ENCODE data around the gene WDR62. TPM values are rescaled to one million over a fixed set of nuclear protein-coding genes. Genes with fewer than 3 reads are reported as not detected.

Gene WDR62
- total RNA-seq, 1 experiment from 2014 or later = 30.0 TPM

DNA sequence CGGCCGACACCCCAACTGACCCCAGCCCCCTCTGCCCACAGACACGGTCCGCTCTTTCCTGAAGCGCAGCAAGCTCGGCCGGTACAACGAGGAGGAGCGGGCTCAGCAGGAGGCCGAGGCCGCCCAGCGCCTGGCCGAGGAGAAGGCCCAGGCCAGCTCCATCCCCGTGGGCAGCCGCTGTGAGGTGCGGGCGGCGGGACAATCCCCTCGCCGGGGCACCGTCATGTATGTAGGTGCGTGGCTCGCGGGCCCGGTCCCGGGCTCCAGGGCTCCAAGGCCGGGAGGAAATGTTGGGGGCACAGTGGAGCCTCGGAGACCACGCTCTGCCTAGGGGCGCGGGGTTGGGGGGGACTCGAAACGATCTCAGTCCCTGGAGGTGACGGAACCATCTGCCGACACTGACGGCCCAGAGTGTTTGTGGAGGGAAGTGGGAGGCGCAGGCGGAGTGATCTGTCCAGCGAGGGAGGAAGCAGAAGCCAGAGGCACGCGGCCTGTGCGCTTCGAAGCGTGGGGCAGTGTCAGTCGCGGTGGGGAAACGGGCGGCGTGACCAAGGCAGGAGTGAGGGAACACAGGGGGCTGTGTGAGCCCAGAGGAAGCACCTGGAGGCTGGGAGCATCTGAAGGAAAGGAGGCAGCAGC is 66.9 kb downstream of the WDR62 start:
- H3K56ac ChIP-seq (ENCODE audit: insufficient read length, low read depth, low read length) = no peak overlapping the region

More for the DNA sequence above, 66.9 kb downstream of the WDR62 start:
- H3K4ac ChIP-seq (ENCODE audit: low read depth, low read length) = no peak overlapping the region
- H2AFZ ChIP-seq (ENCODE audit: low read length) = no peak overlapping the region
- H3K18ac ChIP-seq (ENCODE audit: insufficient read length, low read depth, low read length) = no peak overlapping the region
- H4K91ac ChIP-seq (ENCODE audit: insufficient read length, low read depth, low read length) = no peak overlapping the region
- no peak overlapping the region for H4K8ac ChIP-seq (replicated peaks; ENCODE audit: insufficient read length, low read depth, low read length)
- Mint-ChIP-seq H3K27me3 (ENCODE audit: low read depth) (no peaks in the 10 kb centered on the region; the same call in 1 of the 2 replicates), H3K27ac (peak overlapping the region in 1 of 3 experiments; percentile 67; a peak in 4 of 7 replicates), H3K9me3 (no peaks in the 10 kb centered on the region), H3K4me1 (peaks cover 7 to 20% of the 10 kb centered on the region in 2 experiments), H3K36me3 (ENCODE audit: insufficient read depth in 1 of 3, low read depth in 3 of 3) (peaks cover 42 to 77% (median 72%) of the 10 kb centered on the region in 3 experiments; a peak in 6 of 7 replicates), H3K4me3 (no peak overlapping the region)
- H2BK20ac ChIP-seq (ENCODE audit: low read depth, low read length, poor library complexity, severe bottlenecking) = no peak overlapping the region
- peak overlapping the region; percentile 58 for H2BK5ac ChIP-seq (ENCODE audit: insufficient read length, low read length)
- H2AK5ac ChIP-seq (ENCODE audit: insufficient read length, low read length) = no peak overlapping the region
- WGBS (ENCODE audit: extremely low coverage, insufficient read length, low lambda C conversion rate) = no CpG with 5 or more reads among the region's 49 CpGs
- no peak overlapping the region for H2BK15ac ChIP-seq (ENCODE audit: low read depth, low read length)
- no peaks in the 10 kb centered on the region for H3K79me2 ChIP-seq (ENCODE audit: insufficient read depth, low read length)
- no peak overlapping the region for H3K14ac ChIP-seq (ENCODE audit: insufficient read depth, low read length)
- no peaks in the 10 kb centered on the region for H3K9me3 ChIP-seq (ENCODE audit: control insufficient read depth, low read depth, low read length)
- H3K23ac ChIP-seq (ENCODE audit: insufficient read length, low read depth, low read length) = no peak overlapping the region
- TF ChIP-seq, protein P1, sequence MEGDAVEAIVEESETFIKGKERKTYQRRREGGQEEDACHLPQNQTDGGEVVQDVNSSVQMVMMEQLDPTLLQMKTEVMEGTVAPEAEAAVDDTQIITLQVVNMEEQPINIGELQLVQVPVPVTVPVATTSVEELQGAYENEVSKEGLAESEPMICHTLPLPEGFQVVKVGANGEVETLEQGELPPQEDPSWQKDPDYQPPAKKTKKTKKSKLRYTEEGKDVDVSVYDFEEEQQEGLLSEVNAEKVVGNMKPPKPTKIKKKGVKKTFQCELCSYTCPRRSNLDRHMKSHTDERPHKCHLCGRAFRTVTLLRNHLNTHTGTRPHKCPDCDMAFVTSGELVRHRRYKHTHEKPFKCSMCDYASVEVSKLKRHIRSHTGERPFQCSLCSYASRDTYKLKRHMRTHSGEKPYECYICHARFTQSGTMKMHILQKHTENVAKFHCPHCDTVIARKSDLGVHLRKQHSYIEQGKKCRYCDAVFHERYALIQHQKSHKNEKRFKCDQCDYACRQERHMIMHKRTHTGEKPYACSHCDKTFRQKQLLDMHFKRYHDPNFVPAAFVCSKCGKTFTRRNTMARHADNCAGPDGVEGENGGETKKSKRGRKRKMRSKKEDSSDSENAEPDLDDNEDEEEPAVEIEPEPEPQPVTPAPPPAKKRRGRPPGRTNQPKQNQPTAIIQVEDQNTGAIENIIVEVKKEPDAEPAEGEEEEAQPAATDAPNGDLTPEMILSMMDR (conservative IDR thresholded peaks at IDR 0.05) = no peak
- no peaks in the 10 kb centered on the region for H3K23me2 ChIP-seq (ENCODE audit: insufficient read length, low read depth, low read length, poor library complexity, severe bottlenecking)
- no peaks in the 10 kb centered on the region for H4K20me1 ChIP-seq (ENCODE audit: control insufficient read depth, insufficient read depth, insufficient read length)
- no peak overlapping the region for H3T11ph ChIP-seq (ENCODE audit: low read length)
- no peaks in the 10 kb centered on the region for H3K79me1 ChIP-seq (ENCODE audit: insufficient read depth, low read depth, low read length, poor library complexity, severe bottlenecking)
- no peak overlapping the region for H3K9ac ChIP-seq (ENCODE audit: extremely low read depth, insufficient read length, low read length)
- no peak overlapping the region for H3K4me2 ChIP-seq (ENCODE audit: insufficient read depth, insufficient read length, low read length)
- no peak overlapping the region for H3K27ac ChIP-seq (ENCODE audit: insufficient read length, low read depth, low read length)
- H4K5ac ChIP-seq (ENCODE audit: insufficient read length, low read depth, low read length) = no peak overlapping the region
- no peaks in the 10 kb centered on the region for H3K27me3 ChIP-seq (ENCODE audit: insufficient read depth, low read length)
- no peaks in the 10 kb centered on the region for H3K4me1 ChIP-seq (ENCODE audit: insufficient read depth, low read length)
- no peak overlapping the region for H2BK120ac ChIP-seq (ENCODE audit: low read depth, low read length, poor library complexity, severe bottlenecking)
- no peak overlapping the region for H2BK12ac ChIP-seq (ENCODE audit: insufficient read length, low read depth, low read length)
- DNase-seq = no peak

All from H9 (cell line).